Neutrophil (primary cell): Measurements from ENCODE around the gene CREB3.
A peak's percentile ranks its signal among the peaks of the same experiment; 100 is the strongest.

Experiments
- H3K27ac ChIP-seq: fragments of 200-600 bp; sonication (generic); 2 replicates; pipeline ENCODE4 v1.5.1; 2016; ENCODE audit warnings: mild to moderate bottlenecking, moderate library complexity
- H3K27me3 ChIP-seq: fragments of 200-600 bp; sonication (generic); 2 replicates; pipeline ENCODE4 v1.6.0; 2016; ENCODE audit warnings: mild to moderate bottlenecking
- H3K36me3 ChIP-seq: fragments of 200-600 bp; sonication (generic); 2 replicates; pipeline ENCODE4 v1.5.1; 2017
- H3K4me1 ChIP-seq, 2 experiments: fragments of 200-600 bp in 1 of 2; sonication (generic) in 1 of 2; 1 replicate in 1 of 2; 2 replicates in 1 of 2; pipeline versions ENCODE4 v1.5.1 to v1.6.1; 2013 to 2016; ENCODE audit warnings: low read depth in 1 of 2, low read length in 1 of 2, mild to moderate bottlenecking in 1 of 2, moderate library complexity in 1 of 2; ENCODE audit not compliant: control insufficient read depth in 1 of 2, insufficient read depth in 1 of 2
- H3K4me3 ChIP-seq, 2 experiments: fragments of 200-600 bp in 1 of 2; sonication (generic) in 1 of 2; 1 replicate in 1 of 2; 2 replicates in 1 of 2; pipeline ENCODE4 v1.5.1; 2013 to 2016; ENCODE audit warnings: low read depth in 1 of 2, low read length in 1 of 2, mild to moderate bottlenecking in 1 of 2, moderate library complexity in 1 of 2
- H3K9me3 ChIP-seq: fragments of 200-600 bp; sonication (generic); 2 replicates; pipeline ENCODE4 v1.5.1; 2016
- CTCF ChIP-seq: fragments of 200-600 bp; sonication (generic); IDR thresholded peaks from 2 replicates; pipeline ENCODE4 v1.5.1; 2016; ENCODE audit warnings: antibody characterized with exemption

CREB3 gene

DNA sequence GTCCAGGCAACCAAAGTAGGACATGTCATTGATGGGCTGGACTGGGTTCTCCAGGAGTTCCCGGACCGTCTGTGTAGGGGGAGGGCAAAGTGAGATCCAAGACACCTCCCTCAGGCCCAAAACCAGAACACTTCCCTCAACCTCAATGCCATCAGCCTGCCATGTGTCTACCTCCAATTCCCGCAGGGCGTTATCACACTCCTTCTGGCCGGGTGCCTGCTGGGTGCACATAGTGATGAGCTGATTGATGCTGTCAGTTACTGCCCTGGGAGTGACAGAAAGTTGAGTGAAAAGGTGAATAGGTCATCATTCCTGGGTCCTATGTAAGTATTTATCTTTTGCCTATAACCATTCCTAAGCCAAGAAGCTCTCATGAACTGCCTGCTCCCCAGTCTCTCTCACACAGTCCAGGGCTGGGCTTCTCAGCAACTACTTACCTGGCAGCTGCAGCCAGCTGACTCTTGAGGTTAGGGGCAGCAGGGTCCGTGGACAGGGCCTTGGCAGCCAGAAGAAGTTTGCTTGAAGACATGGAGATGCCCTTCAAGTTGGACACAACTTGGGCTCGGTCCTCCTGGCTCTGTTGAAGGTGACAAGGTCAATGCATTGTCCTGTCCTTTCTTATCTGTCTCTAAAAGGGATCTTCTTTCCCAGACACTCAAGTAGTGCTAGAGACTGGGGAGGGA is 21.5 kb upstream of the CREB3 start:
- Histone ChIP-seq H3K4me3 (no peak overlapping the region), H3K27ac (peak overlapping the region; percentile 43), H3K9me3 (peaks cover 16% of the 10 kb centered on the region), H3K27me3 (no peaks in the 10 kb centered on the region), H3K4me1 (no peaks in the 10 kb centered on the region), H3K36me3 (peaks cover 100% of the 10 kb centered on the region)
- TF ChIP-seq CTCF, result no peak

GRCh38 chr9:35711501-35712428 is 20.7 kb upstream of the CREB3 start:
- H3K27ac ChIP-seq, result peak overlapping the region; percentile 26
- no peaks in the 10 kb centered on the region for H3K4me1 ChIP-seq
- no peak for TF ChIP-seq CTCF
- H3K36me3 ChIP-seq, result peaks cover 100% of the 10 kb centered on the region
- no peaks in the 10 kb centered on the region for H3K27me3 ChIP-seq
- H3K9me3 ChIP-seq, result peaks cover 16% of the 10 kb centered on the region
- H3K4me3 ChIP-seq, result no peak overlapping the region

DNA sequence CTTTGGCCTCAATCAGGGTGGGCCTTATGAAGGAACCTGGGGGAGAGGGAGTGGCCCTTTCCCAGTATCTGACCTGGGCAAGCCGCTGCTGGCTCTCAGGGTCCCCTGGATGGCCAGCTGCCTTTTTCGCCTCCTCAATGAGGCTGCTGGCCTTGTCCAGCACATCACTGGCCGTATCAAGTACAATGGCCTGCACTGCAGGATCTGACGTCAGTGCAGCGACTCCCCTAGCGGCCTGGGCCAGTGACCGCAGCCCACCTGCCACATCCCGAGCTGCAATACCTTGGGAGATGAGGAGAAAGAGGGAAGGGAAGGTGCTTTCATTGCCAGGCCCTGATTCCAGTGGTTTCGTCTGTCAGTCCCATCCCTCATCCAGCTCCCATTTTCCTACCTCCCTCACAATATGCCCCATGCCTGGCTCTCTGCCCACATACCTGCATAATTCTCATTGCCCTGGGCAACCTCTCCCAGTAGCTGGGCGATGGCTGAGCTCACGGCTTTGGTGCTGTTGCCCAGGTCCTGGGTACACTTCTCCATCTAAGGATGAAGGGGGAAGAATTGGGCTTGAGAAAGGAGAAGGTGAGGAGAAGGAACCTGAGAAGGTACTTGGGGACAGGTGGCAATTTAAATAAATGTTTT is 19.6 kb upstream of the CREB3 start:
- peaks cover 16% of the 10 kb centered on the region for H3K9me3 ChIP-seq
- H3K4me1 ChIP-seq, result no peaks in the 10 kb centered on the region
- no peak overlapping the region for H3K4me3 ChIP-seq
- no peak for TF ChIP-seq CTCF
- H3K27ac ChIP-seq, result no peak overlapping the region
- H3K36me3 ChIP-seq, result peaks cover 100% of the 10 kb centered on the region
- H3K27me3 ChIP-seq, result no peaks in the 10 kb centered on the region

GRCh38 chr9:35713578-35713977 is 18.9 kb upstream of the CREB3 start:
- H3K27ac ChIP-seq, result no peak overlapping the region
- H3K27me3 ChIP-seq, result no peaks in the 10 kb centered on the region
- TF ChIP-seq CTCF, result no peak
- peaks cover 12% of the 10 kb centered on the region for H3K9me3 ChIP-seq
- peaks cover 100% of the 10 kb centered on the region for H3K36me3 ChIP-seq
- no peak overlapping the region for H3K4me3 ChIP-seq
- no peaks in the 10 kb centered on the region for H3K4me1 ChIP-seq

- no peak overlapping the region for H3K4me3 ChIP-seq
- peaks cover 12% of the 10 kb centered on the region for H3K9me3 ChIP-seq
- no peak for TF ChIP-seq CTCF
- peaks cover 100% of the 10 kb centered on the region for H3K36me3 ChIP-seq
- H3K27me3 ChIP-seq, result no peaks in the 10 kb centered on the region
- no peak overlapping the region for H3K27ac ChIP-seq
- no peaks in the 10 kb centered on the region for H3K4me1 ChIP-seq
Measured at GRCh38 chr9:35714123-35714522, 18.3 kb upstream of the CREB3 start.
